Body of pancreas (tissue), 4 donors: ENCODE data around the gene KRTAP4-3.

Experiments
- POLR2A ChIP-seq, 3 donors: fragments of 450-650 bp; IDR thresholded peaks; one replicate each; pipeline ENCODE4 v1.6.1; 2016; ENCODE audit warnings: antibody characterized with exemption in 3 of 3, mild to moderate bottlenecking in 2 of 3
- TF ChIP-seq, protein P1 (sequence below), 7 experiments: fragments of 450-650 bp in 4 of 7; fragments of 200-600 bp in 3 of 7; sonication (generic) in 3 of 7; IDR thresholded peaks; one replicate each; pipeline ENCODE4 v1.5.1; 2016 to 2019; ENCODE audit warnings: antibody characterized with exemption in 7 of 7

DNA sequence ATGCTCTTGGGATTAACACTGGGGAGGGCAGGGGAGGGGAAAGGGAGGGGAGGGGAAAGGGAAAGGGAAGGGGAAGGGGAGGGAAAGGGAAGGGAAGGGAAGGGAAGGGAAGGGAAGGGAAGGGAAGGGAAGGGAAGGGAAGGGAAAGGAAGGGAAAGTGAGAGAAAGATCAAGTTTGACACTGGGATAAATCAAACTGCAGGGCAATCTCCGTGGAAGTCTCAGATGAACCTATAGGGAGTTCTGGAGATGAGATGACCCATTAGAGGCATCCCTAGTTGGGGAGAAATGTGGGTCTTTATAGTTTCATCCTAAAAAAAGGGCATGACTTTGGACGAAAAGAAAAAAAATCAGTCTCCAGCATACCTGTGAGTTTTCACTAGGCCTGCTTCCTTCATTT, 46.3 kb downstream of the KRTAP4-3 start:
- TF ChIP-seq, protein P1, sequence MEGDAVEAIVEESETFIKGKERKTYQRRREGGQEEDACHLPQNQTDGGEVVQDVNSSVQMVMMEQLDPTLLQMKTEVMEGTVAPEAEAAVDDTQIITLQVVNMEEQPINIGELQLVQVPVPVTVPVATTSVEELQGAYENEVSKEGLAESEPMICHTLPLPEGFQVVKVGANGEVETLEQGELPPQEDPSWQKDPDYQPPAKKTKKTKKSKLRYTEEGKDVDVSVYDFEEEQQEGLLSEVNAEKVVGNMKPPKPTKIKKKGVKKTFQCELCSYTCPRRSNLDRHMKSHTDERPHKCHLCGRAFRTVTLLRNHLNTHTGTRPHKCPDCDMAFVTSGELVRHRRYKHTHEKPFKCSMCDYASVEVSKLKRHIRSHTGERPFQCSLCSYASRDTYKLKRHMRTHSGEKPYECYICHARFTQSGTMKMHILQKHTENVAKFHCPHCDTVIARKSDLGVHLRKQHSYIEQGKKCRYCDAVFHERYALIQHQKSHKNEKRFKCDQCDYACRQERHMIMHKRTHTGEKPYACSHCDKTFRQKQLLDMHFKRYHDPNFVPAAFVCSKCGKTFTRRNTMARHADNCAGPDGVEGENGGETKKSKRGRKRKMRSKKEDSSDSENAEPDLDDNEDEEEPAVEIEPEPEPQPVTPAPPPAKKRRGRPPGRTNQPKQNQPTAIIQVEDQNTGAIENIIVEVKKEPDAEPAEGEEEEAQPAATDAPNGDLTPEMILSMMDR (IDR thresholded peaks at IDR 0.05): no peak
- TF ChIP-seq POLR2A (IDR thresholded peaks at IDR 0.05): no peak
